IPS-20b (cell line): ENCODE data around the gene BMP5.
A peak's percentile ranks its signal among the peaks of the same experiment; 100 is the strongest.

Experiments used
- H3K27ac ChIP-seq: one replicate; pipeline ENCODE4 v1.5.1; 2013; ENCODE audit warnings: low read length
- H3K27me3 ChIP-seq: 2 replicates; pipeline ENCODE4 v1.6.1; 2013; ENCODE audit warnings: mild to moderate bottlenecking, low read length, inconsistent platforms; ENCODE audit not compliant: insufficient read depth
- H3K36me3 ChIP-seq: 2 replicates; pipeline ENCODE4 v1.6.1; 2013; ENCODE audit warnings: low read depth, mild to moderate bottlenecking, inconsistent platforms, low read length, moderate library complexity; ENCODE audit not compliant: insufficient read depth
- H3K4me1 ChIP-seq: 2 replicates; pipeline ENCODE4 v1.6.1; 2013; ENCODE audit warnings: mild to moderate bottlenecking, control low read depth, inconsistent platforms, low read length, moderate library complexity; ENCODE audit not compliant: insufficient read depth
- H3K4me3 ChIP-seq: 2 replicates; pipeline ENCODE4 v1.5.1; 2013; ENCODE audit warnings: mild to moderate bottlenecking, low read length, inconsistent platforms
- H3K9ac ChIP-seq: 2 replicates; pipeline ENCODE4 v1.6.1; 2013; ENCODE audit warnings: low read depth, mild to moderate bottlenecking, inconsistent platforms, low read length, moderate library complexity
- H3K9me3 ChIP-seq: 2 replicates; pipeline ENCODE4 v1.6.1; 2013; ENCODE audit warnings: mild to moderate bottlenecking, low read depth, low read length, inconsistent platforms; ENCODE audit not compliant: insufficient read depth

Gene BMP5

GRCh38 chr6:55898342-55898741, 23.0 kb upstream of the BMP5 start:
- H3K27ac ChIP-seq: no peak overlapping the region
- H3K9me3 ChIP-seq: no peaks in the 10 kb centered on the region
- peaks cover 16% of the 10 kb centered on the region for H3K4me1 ChIP-seq

GRCh38 chr6:55897346-55897745, 22.0 kb upstream of the BMP5 start:
- H3K27me3 ChIP-seq: no peaks in the 10 kb centered on the region
- H3K4me3 ChIP-seq: no peak overlapping the region; the same call in 1 of the 2 replicates
- no peaks in the 10 kb centered on the region for H3K9me3 ChIP-seq
- H3K27ac ChIP-seq: no peak overlapping the region
- H3K9ac ChIP-seq: no peak overlapping the region
- H3K36me3 ChIP-seq: no peaks in the 10 kb centered on the region
- peaks cover 10% of the 10 kb centered on the region for H3K4me1 ChIP-seq

More at GRCh38 chr6:55898342-55898741, 23.0 kb upstream of the BMP5 start:
- H3K9ac ChIP-seq: no peak overlapping the region
- H3K36me3 ChIP-seq: no peaks in the 10 kb centered on the region
- H3K27me3 ChIP-seq: no peaks in the 10 kb centered on the region
- H3K4me3 ChIP-seq: no peak overlapping the region

- Histone ChIP-seq H3K36me3 (no peaks in the 10 kb centered on the region), H3K27me3 (no peaks in the 10 kb centered on the region), H3K4me1 (peaks cover 10% of the 10 kb centered on the region; the same call in 1 of the 2 replicates), H3K27ac (no peak overlapping the region), H3K9ac (no peak overlapping the region), H3K9me3 (no peaks in the 10 kb centered on the region), H3K4me3 (no peak overlapping the region)
Measured at GRCh38 chr6:55895972-55896730, 20.8 kb upstream of the BMP5 start.

- Histone ChIP-seq H3K4me1 (peaks cover 8% of the 10 kb centered on the region; the same call in 1 of the 2 replicates), H3K9me3 (no peaks in the 10 kb centered on the region), H3K36me3 (no peaks in the 10 kb centered on the region), H3K27ac (no peak overlapping the region), H3K4me3 (no peak overlapping the region), H3K27me3 (no peaks in the 10 kb centered on the region), H3K9ac (no peak overlapping the region)
Measured at GRCh38 chr6:55892749-55893357, 17.5 kb upstream of the BMP5 start.

GRCh38 chr6:55888917-55889316, 13.5 kb upstream of the BMP5 start:
- Histone ChIP-seq H3K27ac (no peak overlapping the region), H3K4me1 (no peaks in the 10 kb centered on the region), H3K36me3 (no peaks in the 10 kb centered on the region), H3K9me3 (no peaks in the 10 kb centered on the region), H3K4me3 (no peak overlapping the region), H3K27me3 (no peaks in the 10 kb centered on the region), H3K9ac (no peak overlapping the region)

GRCh38 chr6:55886185-55886836, 10.9 kb upstream of the BMP5 start:
- Histone ChIP-seq H3K9ac (no peak overlapping the region), H3K27me3 (no peaks in the 10 kb centered on the region), H3K36me3 (no peaks in the 10 kb centered on the region), H3K4me1 (no peaks in the 10 kb centered on the region), H3K4me3 (no peak overlapping the region), H3K27ac (no peak overlapping the region), H3K9me3 (no peaks in the 10 kb centered on the region)

GRCh38 chr6:55882718-55883569, 7.6 kb upstream of the BMP5 start:
- Histone ChIP-seq H3K9me3 (no peaks in the 10 kb centered on the region), H3K4me1 (no peaks in the 10 kb centered on the region), H3K36me3 (no peaks in the 10 kb centered on the region), H3K27me3 (no peaks in the 10 kb centered on the region), H3K27ac (no peak overlapping the region), H3K4me3 (no peak overlapping the region), H3K9ac (no peak overlapping the region)

- H3K4me3 ChIP-seq: no peak overlapping the region
Measured at GRCh38 chr6:55877283-55877682, 1.9 kb upstream of the BMP5 start.

GRCh38 chr6:55874316-55874715, 1.1 kb downstream of the BMP5 start:
- Histone ChIP-seq H3K27ac (no peak overlapping the region), H3K9me3 (no peaks in the 10 kb centered on the region), H3K36me3 (no peaks in the 10 kb centered on the region), H3K4me1 (peaks cover 21% of the 10 kb centered on the region), H3K4me3 (peak overlapping the region; percentile 48), H3K9ac (no peak overlapping the region), H3K27me3 (no peaks in the 10 kb centered on the region)

More at GRCh38 chr6:55877283-55877682, 1.9 kb upstream of the BMP5 start:
- Histone ChIP-seq H3K36me3 (no peaks in the 10 kb centered on the region), H3K27me3 (no peaks in the 10 kb centered on the region), H3K27ac (no peak overlapping the region), H3K9me3 (no peaks in the 10 kb centered on the region), H3K9ac (no peak overlapping the region), H3K4me1 (peaks cover 21% of the 10 kb centered on the region)

- H3K27me3 ChIP-seq: no peaks in the 10 kb centered on the region
- H3K4me1 ChIP-seq: peaks cover 21% of the 10 kb centered on the region
- no peak overlapping the region for H3K9ac ChIP-seq
- no peaks in the 10 kb centered on the region for H3K36me3 ChIP-seq
- no peaks in the 10 kb centered on the region for H3K9me3 ChIP-seq
- H3K27ac ChIP-seq: no peak overlapping the region
- H3K4me3 ChIP-seq: no peak overlapping the region
Measured at GRCh38 chr6:55872866-55873265, 2.5 kb downstream of the BMP5 start.

GRCh38 chr6:55870181-55870813, 5.1 kb downstream of the BMP5 start:
- Histone ChIP-seq H3K36me3 (no peaks in the 10 kb centered on the region), H3K9ac (no peak overlapping the region), H3K4me1 (no peaks in the 10 kb centered on the region; the same call in none of the 2 replicates), H3K9me3 (no peaks in the 10 kb centered on the region), H3K27me3 (no peaks in the 10 kb centered on the region), H3K4me3 (no peak overlapping the region), H3K27ac (no peak overlapping the region)
